Stimulated activated CD8-positive, alpha-beta memory T cell treated with anti-CD3 and anti-CD28 coated beads, Interleukin-4, amount 100 ng/mL, for 1 hour (primary cell): ENCODE measurements around the gene DHX16.
"Not testable (repeated sequence)": the region's sequence is repeated elsewhere in the genome, so short reads cannot be mapped to it uniquely, and the experiment has no call there.

Source experiments
- DNase-seq, 2 donors: peaks; one replicate each; pipeline ENCODE4 v3.0.0-alpha.2; 2020; ENCODE audit warnings: low read depth in 2 of 2, low spot score in 1 of 2

Gene DHX16

GRCh38 chr6:30672445-30673253 is at the start of gene DHX16:
TSS of gene DHX16 (minus strand) at chr6:30673006. CDS start at chr6:30672841, 165 bp downstream.
- peak; percentile 80 to 81 for DNase-seq

GRCh38 chr6:30722025-30722279 is 49.1 kb upstream of the DHX16 start:
- DNase-seq, result not testable (repeated sequence)

- peak; percentile 90 to 91 for DNase-seq
These were observed 48.6 kb upstream of the DHX16 start for GRCh38 chr6:30721198-30722024.

- DNase-seq, result no peak
These were observed 48.0 kb upstream of the DHX16 start for GRCh38 chr6:30720738-30721197.

GRCh38 chr6:30719791-30720737 is 47.3 kb upstream of the DHX16 start, which contains the start of gene TUBB:
TSS of gene TUBB (plus strand) at chr6:30720352. CDS start at chr6:30720507, 155 bp downstream.
- DNase-seq, result peak; percentile 76 to 90

GRCh38 chr6:30719356-30719755 is 46.5 kb upstream of the DHX16 start:
- DNase-seq, result no peak

- not testable (repeated sequence) for DNase-seq
These were observed 45.3 kb upstream of the DHX16 start for GRCh38 chr6:30717845-30718720.

- peak; percentile 93 to 98 for DNase-seq
These were observed 44.5 kb upstream of the DHX16 start, which contains the start of gene MDC1 for GRCh38 chr6:30717129-30717844. TSS of gene MDC1 (minus strand) at chr6:30717281. CDS start at chr6:30715175, 2,106 bp downstream.

GRCh38 chr6:30716879-30717128 is 44.0 kb upstream of the DHX16 start:
- DNase-seq, result no peak

GRCh38 chr6:30714263-30714662 is 41.5 kb upstream of the DHX16 start:
- no peak for DNase-seq

- no peak for DNase-seq
These were observed 39.7 kb upstream of the DHX16 start for GRCh38 chr6:30712441-30712945.

- DNase-seq, result no peak
These were observed 39.1 kb upstream of the DHX16 start for GRCh38 chr6:30711758-30712380.

GRCh38 chr6:30709101-30709868 is 36.5 kb upstream of the DHX16 start:
- DNase-seq, result no peak

GRCh38 chr6:30707281-30707850 is 34.6 kb upstream of the DHX16 start:
- DNase-seq, result no peak

GRCh38 chr6:30705620-30706019 is 32.8 kb upstream of the DHX16 start:
- DNase-seq, result no peak

GRCh38 chr6:30703821-30704220 is 31.0 kb upstream of the DHX16 start:
- no peak for DNase-seq

- no peak for DNase-seq
These were observed 30.2 kb upstream of the DHX16 start for GRCh38 chr6:30703011-30703410.

GRCh38 chr6:30700340-30700739 is 27.5 kb upstream of the DHX16 start:
- no peak for DNase-seq
